ENCODE results near the gene ZMYND8.
A peak's percentile ranks its signal among the peaks of the same experiment; 100 is the strongest.

The ZMYND8 gene

GRCh38 chr20:47224857-47225256 lies 131.6 kb downstream of the ZMYND8 start:
- no peak for FAIRE-seq
- TF ChIP-seq POLR2A (IDR thresholded peaks at IDR 0.05; ENCODE audit: low read depth, low read length): no peak
- DNase-seq (ENCODE audit: insufficient read length, low spot score): no peak

GRCh38 chr20:47224300-47224791 lies 132.2 kb downstream of the ZMYND8 start:
- DNase-seq (ENCODE audit: insufficient read length, low spot score) (no peak), FAIRE-seq (no peak)
- no peak for TF ChIP-seq POLR2A (IDR thresholded peaks at IDR 0.05; ENCODE audit: low read depth, low read length)

GRCh38 chr20:47223896-47224295 lies 132.6 kb downstream of the ZMYND8 start:
- DNase-seq (ENCODE audit: insufficient read length, low spot score) (no peak), FAIRE-seq (no peak)

GRCh38 chr20:47222468-47223119 lies 133.9 kb downstream of the ZMYND8 start:
- FAIRE-seq: no peak
- DNase-seq (ENCODE audit: insufficient read length, low spot score): no peak
- TF ChIP-seq POLR2A (IDR thresholded peaks at IDR 0.05; ENCODE audit: low read depth, low read length): no peak

More at GRCh38 chr20:47223896-47224295, 132.6 kb downstream of the ZMYND8 start:
- no peak for TF ChIP-seq POLR2A (IDR thresholded peaks at IDR 0.05; ENCODE audit: low read depth, low read length)

- DNase-seq (ENCODE audit: insufficient read length, low spot score): no peak
- FAIRE-seq: no peak
- TF ChIP-seq POLR2A (IDR thresholded peaks at IDR 0.05; ENCODE audit: low read depth, low read length): no peak
These were observed 135.4 kb downstream of the ZMYND8 start for GRCh38 chr20:47221036-47221625.

GRCh38 chr20:47220161-47220582 lies 136.3 kb downstream of the ZMYND8 start:
- no peak for TF ChIP-seq POLR2A (IDR thresholded peaks at IDR 0.05; ENCODE audit: low read depth, low read length)
- FAIRE-seq (no peak), DNase-seq (ENCODE audit: insufficient read length, low spot score) (peak; percentile 20)

GRCh38 chr20:47217482-47218446 lies 138.7 kb downstream of the ZMYND8 start:
- TF ChIP-seq POLR2A (IDR thresholded peaks at IDR 0.05; ENCODE audit: low read depth, low read length): no peak

GRCh38 chr20:47216819-47217410 lies 139.6 kb downstream of the ZMYND8 start:
- TF ChIP-seq POLR2A (IDR thresholded peaks at IDR 0.05; ENCODE audit: low read depth, low read length): no peak
- FAIRE-seq: no peak

More at GRCh38 chr20:47217482-47218446, 138.7 kb downstream of the ZMYND8 start:
- FAIRE-seq (no peak), DNase-seq (ENCODE audit: insufficient read length, low spot score) (no peak)

GRCh38 chr20:47215653-47216397 lies 140.7 kb downstream of the ZMYND8 start:
- no peak for TF ChIP-seq POLR2A (IDR thresholded peaks at IDR 0.05; ENCODE audit: low read depth, low read length)
- DNase-seq (ENCODE audit: insufficient read length, low spot score): no peak
- FAIRE-seq: no peak

More at GRCh38 chr20:47216819-47217410, 139.6 kb downstream of the ZMYND8 start:
- no peak for DNase-seq (ENCODE audit: insufficient read length, low spot score)

- FAIRE-seq: no peak
- no peak for DNase-seq (ENCODE audit: insufficient read length, low spot score)
- TF ChIP-seq POLR2A (IDR thresholded peaks at IDR 0.05; ENCODE audit: low read depth, low read length): no peak
These were observed 142.5 kb downstream of the ZMYND8 start for GRCh38 chr20:47213966-47214365.

GRCh38 chr20:47212606-47213207 lies 143.8 kb downstream of the ZMYND8 start:
- no peak for TF ChIP-seq POLR2A (IDR thresholded peaks at IDR 0.05; ENCODE audit: low read depth, low read length)
- no peak for DNase-seq (ENCODE audit: insufficient read length, low spot score)
- no peak for FAIRE-seq

GRCh38 chr20:47211036-47211435 lies 145.5 kb downstream of the ZMYND8 start:
- DNase-seq (ENCODE audit: insufficient read length, low spot score) (no peak), FAIRE-seq (no peak)
- no peak for TF ChIP-seq POLR2A (IDR thresholded peaks at IDR 0.05; ENCODE audit: low read depth, low read length)

Data from H54 (cell line).